Activated CD4-positive, alpha-beta memory T cell treated with anti-CD3 and anti-CD28 coated beads for 36 hours (primary cell): ENCODE measurements around the gene LHX3. TPM values are rescaled to one million over a fixed set of nuclear protein-coding genes. Genes with fewer than 3 reads are reported as not detected.
"Not testable (repeated sequence)": the region's sequence is repeated elsewhere in the genome, so short reads cannot be mapped to it uniquely, and the experiment has no call there.

Experiments used
- CTCF ChIA-PET: fragments of 350-600 bp; sonication (Branson Sonifier 250); formaldehyde crosslinking; loops from one replicate; lab custom pipeline; 2021; ENCODE audit warnings: antibody characterized with exemption, inconsistent platforms; lab: Charles Lee
- POLR2A ChIA-PET: fragments of 350-600 bp; sonication (Branson Sonifier 250); formaldehyde crosslinking; loops from one replicate; lab custom pipeline; 2021; ENCODE audit warnings: antibody characterized with exemption; lab: Charles Lee
- DNase-seq: peaks from one replicate; pipeline ENCODE4 v3.0.0-alpha.2; 2020
- H3K27ac Mint-ChIP-seq: one replicate; pipeline ENCODE4 v1.8.0; 2021; ENCODE audit warnings: mixed read lengths
- H3K27me3 Mint-ChIP-seq: one replicate; pipeline ENCODE4 v1.8.0; 2021; ENCODE audit warnings: mixed read lengths
- H3K36me3 Mint-ChIP-seq: one replicate; pipeline ENCODE4 v1.8.0; 2021; ENCODE audit warnings: mixed read lengths
- H3K4me1 Mint-ChIP-seq: one replicate; pipeline ENCODE4 v1.8.0; 2021; ENCODE audit warnings: low read depth, mixed read lengths
- H3K4me3 Mint-ChIP-seq: one replicate; pipeline ENCODE4 v1.8.0; 2021; ENCODE audit warnings: mild to moderate bottlenecking, mixed read lengths
- H3K9me3 Mint-ChIP-seq: one replicate; pipeline ENCODE4 v1.8.0; 2021; ENCODE audit warnings: mixed read lengths
- intact Hi-C: fragments of 100-400 bp; cut with micrococcal nuclease; formaldehyde crosslinking; loops from one replicate; pipeline ENCODE4 v1.15.1; 2023
- total RNA-seq, 2 experiments: library from RNA; stranded (reverse); gene quantifications; one replicate each; pipeline ENCODE4 v1.2.3, GENCODE V29; 2021

Gene LHX3
- total RNA-seq, 2 experiments from 2014 or later: not detected

GRCh38 chr9:136239983-136240330 lies 35.0 kb upstream of the LHX3 start:
- peaks cover 29% of the 10 kb centered on the region for H3K4me1 Mint-ChIP-seq
- no peaks in the 10 kb centered on the region for H3K9me3 Mint-ChIP-seq
- ChIA-PET POLR2A (no interaction called here), CTCF (interaction anchor here (1.0 kb wide), 1 partner anchor 15 kb away, joined by 3 read pairs; no protein-coding TSS in a partner anchor)
- peaks cover 11% of the 10 kb centered on the region for H3K36me3 Mint-ChIP-seq
- H3K27ac Mint-ChIP-seq: no peak overlapping the region
- intact Hi-C loops: loop anchor here (5.0 to 10.0 kb wide), 4 partner anchors 123 to 1365 kb away; partner anchors contain the start of genes ARRDC1, NOTCH1, TMEM250 and UBAC1
- no peak for DNase-seq
- no peaks in the 10 kb centered on the region for H3K27me3 Mint-ChIP-seq
- H3K4me3 Mint-ChIP-seq: no peak overlapping the region

- intact Hi-C loops: no loop called here
- Mint-ChIP-seq H3K27ac (no peak overlapping the region), H3K36me3 (peaks cover 13% of the 10 kb centered on the region), H3K4me3 (no peak overlapping the region), H3K4me1 (peaks cover 23% of the 10 kb centered on the region), H3K27me3 (no peaks in the 10 kb centered on the region), H3K9me3 (no peaks in the 10 kb centered on the region)
- CTCF ChIA-PET: interaction anchor here (1.0 kb wide), 1 partner anchor 14 kb away, joined by 3 read pairs; no protein-coding TSS in a partner anchor
- DNase-seq: no peak
- POLR2A ChIA-PET: no interaction called here
Measured at GRCh38 chr9:136239135-136239982, 34.4 kb upstream of the LHX3 start.

- H3K36me3 Mint-ChIP-seq: peaks cover 13% of the 10 kb centered on the region
- no peaks in the 10 kb centered on the region for H3K9me3 Mint-ChIP-seq
- no peaks in the 10 kb centered on the region for H3K27me3 Mint-ChIP-seq
- POLR2A ChIA-PET: no interaction called here
- DNase-seq: no peak
- intact Hi-C loops: no loop called here
- H3K4me3 Mint-ChIP-seq: no peak overlapping the region
- CTCF ChIA-PET: no interaction called here
- H3K4me1 Mint-ChIP-seq: peaks cover 17% of the 10 kb centered on the region
- H3K27ac Mint-ChIP-seq: no peak overlapping the region
Measured at GRCh38 chr9:136238342-136238732, 33.4 kb upstream of the LHX3 start.

- Mint-ChIP-seq H3K27ac (no peak overlapping the region), H3K36me3 (peaks cover 13% of the 10 kb centered on the region), H3K27me3 (no peaks in the 10 kb centered on the region), H3K4me3 (no peak overlapping the region), H3K4me1 (peaks cover 13% of the 10 kb centered on the region), H3K9me3 (no peaks in the 10 kb centered on the region)
- POLR2A ChIA-PET: no interaction called here
- CTCF ChIA-PET: no interaction called here
- intact Hi-C loops: no loop called here
- no peak for DNase-seq
Measured at GRCh38 chr9:136237486-136238341, 32.8 kb upstream of the LHX3 start.

- H3K4me3 Mint-ChIP-seq, DNase-seq, H3K27ac Mint-ChIP-seq, H3K9me3 Mint-ChIP-seq, intact Hi-C loops, POLR2A ChIA-PET, CTCF ChIA-PET, H3K27me3 Mint-ChIP-seq: not testable (repeated sequence)
- peaks cover 19% of the 10 kb centered on the region for H3K36me3 Mint-ChIP-seq
- H3K4me1 Mint-ChIP-seq: peaks cover 14% of the 10 kb centered on the region
Measured at GRCh38 chr9:136236471-136237410, 31.8 kb upstream of the LHX3 start.

- no peak for DNase-seq
- H3K27me3 Mint-ChIP-seq: no peaks in the 10 kb centered on the region
- no peak overlapping the region for H3K4me3 Mint-ChIP-seq
- ChIA-PET CTCF (interaction anchor here (0.6 kb wide), 1 partner anchor 10 kb away, joined by 6 read pairs; no protein-coding TSS in a partner anchor), POLR2A (no interaction called here)
- H3K4me1 Mint-ChIP-seq: peaks cover 18% of the 10 kb centered on the region
- H3K27ac Mint-ChIP-seq: no peak overlapping the region
- no peaks in the 10 kb centered on the region for H3K9me3 Mint-ChIP-seq
- intact Hi-C loops: no loop called here
- H3K36me3 Mint-ChIP-seq: peaks cover 19% of the 10 kb centered on the region
Measured at GRCh38 chr9:136235709-136236455, 31.0 kb upstream of the LHX3 start.

GRCh38 chr9:136235171-136235570 lies 30.2 kb upstream of the LHX3 start:
- Mint-ChIP-seq H3K4me3 (no peak overlapping the region), H3K27me3 (no peaks in the 10 kb centered on the region), H3K36me3 (peaks cover 19% of the 10 kb centered on the region), H3K9me3 (no peaks in the 10 kb centered on the region), H3K4me1 (peaks cover 20% of the 10 kb centered on the region), H3K27ac (no peak overlapping the region)
- ChIA-PET CTCF (no interaction called here), POLR2A (no interaction called here)
- intact Hi-C loops: no loop called here
- no peak for DNase-seq

- intact Hi-C loops: no loop called here
- Mint-ChIP-seq H3K4me1 (peaks cover 22% of the 10 kb centered on the region), H3K27me3 (no peaks in the 10 kb centered on the region), H3K4me3 (no peak overlapping the region), H3K27ac (no peak overlapping the region), H3K36me3 (peaks cover 19% of the 10 kb centered on the region), H3K9me3 (no peaks in the 10 kb centered on the region)
- DNase-seq: no peak
- CTCF ChIA-PET: no interaction called here
- POLR2A ChIA-PET: no interaction called here
Measured at GRCh38 chr9:136234597-136234996, 29.7 kb upstream of the LHX3 start.

- POLR2A ChIA-PET: no interaction called here
Measured at GRCh38 chr9:136233868-136234267, 28.9 kb upstream of the LHX3 start.

GRCh38 chr9:136233411-136233810 lies 28.5 kb upstream of the LHX3 start:
- Mint-ChIP-seq H3K27ac (no peak overlapping the region), H3K36me3 (peaks cover 19% of the 10 kb centered on the region), H3K4me1 (peaks cover 26% of the 10 kb centered on the region), H3K27me3 (no peaks in the 10 kb centered on the region), H3K4me3 (no peak overlapping the region), H3K9me3 (no peaks in the 10 kb centered on the region)
- CTCF ChIA-PET: no interaction called here
- intact Hi-C loops: no loop called here
- no peak for DNase-seq
- POLR2A ChIA-PET: no interaction called here

More at GRCh38 chr9:136233868-136234267, 28.9 kb upstream of the LHX3 start:
- H3K9me3 Mint-ChIP-seq: no peaks in the 10 kb centered on the region
- DNase-seq: no peak
- intact Hi-C loops: no loop called here
- CTCF ChIA-PET: no interaction called here
- no peak overlapping the region for H3K27ac Mint-ChIP-seq
- peaks cover 19% of the 10 kb centered on the region for H3K36me3 Mint-ChIP-seq
- peaks cover 22% of the 10 kb centered on the region for H3K4me1 Mint-ChIP-seq
- H3K4me3 Mint-ChIP-seq: no peak overlapping the region
- no peaks in the 10 kb centered on the region for H3K27me3 Mint-ChIP-seq

GRCh38 chr9:136232969-136233368 lies 28.0 kb upstream of the LHX3 start:
- no peak overlapping the region for H3K27ac Mint-ChIP-seq
- DNase-seq: no peak
- no peaks in the 10 kb centered on the region for H3K27me3 Mint-ChIP-seq
- no peaks in the 10 kb centered on the region for H3K9me3 Mint-ChIP-seq
- H3K4me1 Mint-ChIP-seq: peaks cover 30% of the 10 kb centered on the region
- intact Hi-C loops: loop anchor here (1.0 kb wide), 1 partner anchor 11 kb away; no protein-coding TSS in a partner anchor
- ChIA-PET POLR2A (no interaction called here), CTCF (no interaction called here)
- peaks cover 19% of the 10 kb centered on the region for H3K36me3 Mint-ChIP-seq
- H3K4me3 Mint-ChIP-seq: no peak overlapping the region
